ENCODE results near the gene GLOD5.

GLOD5 gene

GRCh38 chrX:48761674-48762471, at the start of gene GLOD5:
Gene GLOD5, plus strand, starts transcription at chrX:48761747. Its CDS starts 44 bp downstream, at chrX:48761791.
- DNase-seq: peak; percentile 74

GRCh38 chrX:48711929-48712505, 49.5 kb upstream of the GLOD5 start:
- no peak for DNase-seq

GRCh38 chrX:48713847-48714246, 47.7 kb upstream of the GLOD5 start:
- no peak for DNase-seq

GRCh38 chrX:48714573-48714972, 47.0 kb upstream of the GLOD5 start:
- DNase-seq: no peak

- no peak for DNase-seq
Observed at GRCh38 chrX:48715072-48715471, 46.5 kb upstream of the GLOD5 start.

GRCh38 chrX:48715876-48716502, 45.6 kb upstream of the GLOD5 start:
- no peak for DNase-seq

GRCh38 chrX:48719958-48720357, 41.6 kb upstream of the GLOD5 start:
- no peak for DNase-seq

- no peak for DNase-seq
Observed at GRCh38 chrX:48720577-48721250, 40.8 kb upstream of the GLOD5 start.

- DNase-seq: no peak
Observed at GRCh38 chrX:48721916-48722315, 39.6 kb upstream of the GLOD5 start.

GRCh38 chrX:48726596-48726995, 35.0 kb upstream of the GLOD5 start:
- DNase-seq: no peak

- DNase-seq: no peak
Observed at GRCh38 chrX:48728653-48729052, 32.9 kb upstream of the GLOD5 start.

GRCh38 chrX:48736303-48736702, 25.2 kb upstream of the GLOD5 start:
- DNase-seq: no peak

GRCh38 chrX:48736878-48737212, 24.7 kb upstream of the GLOD5 start:
- DNase-seq: no peak

GRCh38 chrX:48737213-48737938, 24.2 kb upstream of the GLOD5 start:
- DNase-seq: peak; percentile 97

GRCh38 chrX:48737940-48738339, 23.6 kb upstream of the GLOD5 start:
- DNase-seq: no peak

GRCh38 chrX:48741834-48742233, 19.7 kb upstream of the GLOD5 start:
- no peak for DNase-seq

- no peak for DNase-seq
Observed at GRCh38 chrX:48745222-48745621, 16.3 kb upstream of the GLOD5 start.

- DNase-seq: no peak
Observed at GRCh38 chrX:48747415-48748016, 14.0 kb upstream of the GLOD5 start.

GRCh38 chrX:48749182-48749581, 12.4 kb upstream of the GLOD5 start:
- no peak for DNase-seq

- DNase-seq: no peak
Observed at GRCh38 chrX:48751343-48751742, 10.2 kb upstream of the GLOD5 start.

GRCh38 chrX:48752498-48752897, 9.0 kb upstream of the GLOD5 start:
- no peak for DNase-seq

- DNase-seq: no peak
Observed at GRCh38 chrX:48753708-48754228, 7.8 kb upstream of the GLOD5 start.
